ENCODE results near the gene POU3F1.
"Not testable (repeated sequence)": the region's sequence is repeated elsewhere in the genome, so short reads cannot be mapped to it uniquely, and the experiment has no call there.

POU3F1 gene

DNA sequence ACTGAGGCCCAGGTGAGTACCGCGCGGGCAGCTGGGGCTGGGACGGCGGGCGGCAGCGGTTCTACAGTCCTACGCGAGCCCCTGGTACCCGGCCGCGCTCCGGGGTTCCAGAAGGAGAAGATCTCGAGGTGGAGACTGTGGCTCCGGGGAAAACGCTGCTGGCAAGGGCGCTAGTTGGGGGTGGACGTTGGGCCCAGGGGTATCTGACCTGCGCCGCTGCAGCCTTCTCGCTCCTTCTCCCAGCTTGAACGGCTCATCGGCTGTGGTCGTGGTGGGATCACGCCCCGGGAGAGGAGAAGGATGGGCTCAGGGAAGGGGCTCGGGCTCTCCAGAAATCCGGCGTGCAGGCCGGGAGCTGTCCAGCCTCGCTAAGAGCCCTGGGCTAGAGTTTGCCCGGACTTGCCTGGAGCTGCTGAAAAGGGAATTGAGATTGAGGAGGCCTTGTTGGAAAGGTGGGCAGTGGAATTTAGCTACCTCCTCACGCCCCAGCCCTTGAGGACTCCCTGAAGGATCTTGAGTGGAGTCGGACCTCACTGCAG, 1.1 kb upstream of the POU3F1 start:
- DNase-seq (ENCODE audit: low spot score) = peak; percentile 69

DNA sequence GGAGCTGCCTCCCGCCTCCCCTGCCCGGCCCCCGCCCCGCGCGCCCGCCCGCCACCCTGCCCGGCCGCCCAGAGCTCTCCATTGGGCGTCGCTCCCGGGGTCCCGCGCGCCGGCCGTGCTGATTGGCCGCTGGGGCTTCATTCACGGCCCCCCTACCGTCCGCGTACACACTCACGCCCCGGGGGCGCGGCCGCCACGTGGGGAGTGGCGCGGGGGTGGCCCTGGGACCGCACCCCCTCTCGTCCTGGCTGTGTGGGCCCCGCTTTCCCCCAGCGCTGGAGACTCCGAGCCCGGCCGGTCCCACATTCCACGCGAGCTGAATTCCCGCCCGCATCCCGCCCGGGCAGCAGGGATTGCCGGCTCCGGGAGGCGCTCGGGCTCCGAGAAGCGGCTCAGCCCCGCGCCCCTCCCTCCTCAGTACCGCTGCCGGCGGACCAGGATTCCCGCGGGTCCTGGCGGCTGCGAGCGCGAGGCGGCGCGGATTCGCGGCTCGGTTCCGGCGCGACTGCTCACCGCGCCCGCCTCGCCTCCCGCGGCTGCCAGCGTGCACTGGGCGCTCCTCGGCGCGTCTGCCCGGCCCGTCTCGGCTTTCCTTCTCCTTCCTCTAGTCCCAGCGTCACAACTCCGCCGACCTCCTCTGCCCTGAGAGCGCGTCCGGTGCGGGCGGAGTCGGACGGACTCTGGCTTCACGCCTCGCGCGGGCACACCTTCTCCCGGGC, 450 bp upstream of the POU3F1 start:
- peak; percentile 96 for DNase-seq (ENCODE audit: low spot score)

DNA sequence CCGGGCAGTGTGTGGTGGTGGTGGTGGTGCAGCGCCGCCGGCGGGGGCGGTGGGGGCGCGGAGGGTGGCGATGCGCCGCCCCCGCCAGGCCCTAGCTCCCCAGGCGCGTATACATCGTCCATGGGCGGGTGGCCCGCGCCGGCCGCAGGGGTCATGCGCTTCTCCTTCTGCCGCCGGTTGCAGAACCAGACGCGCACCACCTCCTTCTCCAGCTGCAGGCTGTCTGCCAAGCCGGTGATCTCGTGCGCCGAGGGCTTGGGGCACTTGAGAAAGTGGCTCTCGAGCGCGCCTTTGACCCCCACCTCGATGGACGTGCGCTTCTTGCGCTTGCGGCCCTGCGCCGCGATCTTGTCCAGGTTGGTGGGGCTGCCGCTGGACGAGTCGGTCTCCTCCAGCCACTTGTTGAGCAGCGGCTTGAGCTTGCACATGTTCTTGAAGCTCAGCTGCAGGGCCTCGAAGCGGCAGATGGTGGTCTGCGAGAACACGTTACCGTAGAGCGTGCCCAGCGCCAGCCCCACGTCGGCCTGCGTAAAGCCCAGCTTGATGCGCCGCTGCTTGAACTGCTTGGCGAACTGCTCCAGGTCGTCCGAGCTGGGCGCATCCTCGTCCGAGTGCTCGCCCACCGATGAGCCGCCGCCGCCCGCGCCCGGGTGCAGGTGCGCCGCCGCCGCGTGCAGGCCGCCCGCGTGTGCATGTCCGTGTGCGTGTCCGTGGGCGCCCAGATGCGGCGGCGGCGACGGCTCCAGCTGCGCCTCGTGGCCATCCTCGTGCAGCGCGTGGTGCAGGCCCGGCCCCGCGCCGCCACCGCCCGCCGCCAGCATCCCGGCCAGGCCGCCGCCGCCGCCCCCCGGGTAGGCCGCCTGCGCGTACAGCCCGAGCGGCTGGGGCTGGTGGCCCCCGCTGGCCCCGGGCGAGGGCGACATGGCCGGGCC, 926 bp downstream of the POU3F1 start:
- no peak for DNase-seq (ENCODE audit: low spot score)

DNA sequence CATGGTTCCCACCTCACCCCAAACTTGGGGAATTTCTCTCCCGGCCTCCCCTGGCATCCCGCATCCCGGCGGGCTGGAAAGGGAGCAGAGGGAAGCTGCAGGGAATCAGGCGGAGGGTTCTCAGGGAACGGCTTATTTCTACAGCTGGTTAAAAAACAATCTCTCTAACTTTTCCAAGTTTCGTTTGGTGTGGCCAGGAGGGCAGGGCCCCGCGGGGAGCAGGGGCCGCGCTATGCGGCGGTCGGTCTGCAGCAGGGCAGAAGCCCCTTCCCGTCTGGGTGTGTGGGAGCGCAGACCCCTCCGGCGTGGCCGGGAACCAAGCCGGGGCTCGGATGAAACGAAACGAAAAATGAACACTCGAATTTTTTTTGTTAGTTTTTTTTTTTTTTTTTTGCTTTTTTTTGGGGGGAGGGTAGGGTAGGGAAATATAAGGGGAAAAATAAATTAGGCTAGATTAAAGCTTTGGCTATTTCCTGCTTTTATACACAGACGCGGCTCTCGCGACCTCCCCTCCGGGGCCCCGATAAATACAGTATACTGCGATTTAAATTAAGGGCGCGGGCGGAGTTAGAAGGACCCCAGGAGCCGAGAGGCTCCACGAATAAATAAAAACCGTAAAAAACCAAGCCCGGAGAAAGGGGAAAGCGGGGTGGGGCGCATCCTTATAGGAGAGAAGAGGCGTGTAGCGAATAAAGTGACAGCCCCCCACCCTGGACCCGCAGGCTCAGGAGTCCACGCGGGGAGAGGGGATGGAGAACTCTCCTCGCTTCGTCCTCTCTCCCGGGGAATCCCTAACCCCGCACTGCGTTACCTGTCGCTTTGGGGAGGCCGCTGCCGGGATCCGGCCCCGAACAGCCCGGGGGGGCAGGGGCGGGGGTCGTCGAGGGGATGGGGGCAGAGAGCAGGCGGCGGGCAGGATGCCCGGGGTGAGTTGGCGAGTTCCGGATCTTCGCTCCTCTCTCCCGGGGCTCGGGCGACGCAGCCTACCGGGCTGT, 2.1 kb downstream of the POU3F1 start:
- DNase-seq (ENCODE audit: low spot score) = no peak

DNA sequence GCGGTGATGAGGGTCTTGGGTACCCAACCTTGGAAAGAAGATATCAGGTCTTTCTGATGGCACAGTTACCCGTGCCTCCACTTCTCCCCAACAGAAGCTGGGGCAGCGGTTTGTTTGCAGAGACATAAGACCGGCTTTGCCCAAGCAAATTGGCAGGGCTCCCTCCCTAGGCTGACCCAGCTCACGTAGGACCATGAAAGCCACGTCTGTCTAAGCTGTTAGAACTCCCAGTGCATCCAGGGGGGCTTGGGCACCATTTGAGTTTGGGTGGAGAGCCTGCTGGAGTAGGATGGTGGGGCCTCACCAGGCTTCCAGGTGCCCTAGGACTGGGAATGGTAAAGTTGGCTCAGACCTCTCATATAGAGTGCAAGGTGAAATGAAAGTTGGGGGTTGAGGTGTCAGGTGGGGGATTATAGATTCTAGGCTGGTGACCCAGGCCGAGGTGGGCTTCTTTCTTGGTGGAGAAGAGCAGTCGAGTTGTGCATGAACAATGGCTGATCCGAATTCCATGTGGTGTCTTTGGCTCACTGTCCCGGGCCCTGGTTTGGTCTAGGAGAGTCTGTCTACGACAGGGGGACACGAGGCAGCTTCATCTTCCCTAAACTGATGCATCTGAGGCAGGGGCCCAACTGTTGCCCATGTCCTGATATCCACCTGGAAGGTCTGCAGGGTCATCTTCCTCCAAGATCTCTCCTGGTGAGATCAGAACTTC, 3.4 kb downstream of the POU3F1 start:
- no peak for DNase-seq (ENCODE audit: low spot score)

DNA sequence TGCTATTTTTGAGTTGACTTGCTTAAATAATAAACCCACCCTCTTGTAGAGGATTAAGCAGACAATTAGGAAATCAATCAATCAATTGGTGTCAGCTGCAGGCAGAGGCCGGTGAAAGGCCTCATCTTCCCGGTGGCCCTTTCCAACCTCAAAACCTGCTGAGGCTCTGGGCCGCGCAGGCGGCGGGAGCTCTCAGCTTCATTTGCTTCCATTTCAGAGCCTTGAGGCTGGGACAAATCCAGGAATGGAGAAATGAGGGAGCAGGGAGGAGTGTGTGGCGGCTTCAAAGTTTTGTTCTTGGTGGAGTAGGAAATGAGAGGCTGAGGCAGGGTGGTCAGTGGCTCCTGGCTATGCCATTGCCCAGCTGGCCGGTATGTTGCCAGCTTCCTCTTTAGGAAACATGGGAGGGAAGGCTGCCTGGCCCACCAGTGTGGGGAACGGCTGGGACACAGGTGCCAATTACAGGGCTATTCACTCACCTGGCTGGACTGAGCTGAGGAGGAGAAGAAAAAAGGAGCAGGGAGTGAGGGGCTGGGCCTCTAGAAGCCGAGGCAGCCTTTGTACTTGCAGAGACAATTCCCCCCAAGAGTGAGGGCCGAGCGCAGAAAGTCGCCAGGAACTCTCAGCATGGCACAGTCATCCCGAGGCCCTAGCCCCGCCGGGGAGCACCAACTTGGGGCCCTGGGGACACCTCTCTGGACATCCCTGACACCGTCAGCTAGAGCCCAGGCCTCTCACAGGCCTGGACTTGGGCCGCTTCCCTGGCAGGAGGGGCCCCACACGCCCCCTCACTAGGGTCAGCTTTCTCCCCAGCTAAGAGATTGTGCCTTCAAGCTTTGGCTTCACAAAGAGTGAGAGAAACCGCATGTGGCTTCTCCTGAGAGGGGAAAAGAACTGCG, 4.4 kb downstream of the POU3F1 start:
- DNase-seq (ENCODE audit: low spot score) = no peak

DNA sequence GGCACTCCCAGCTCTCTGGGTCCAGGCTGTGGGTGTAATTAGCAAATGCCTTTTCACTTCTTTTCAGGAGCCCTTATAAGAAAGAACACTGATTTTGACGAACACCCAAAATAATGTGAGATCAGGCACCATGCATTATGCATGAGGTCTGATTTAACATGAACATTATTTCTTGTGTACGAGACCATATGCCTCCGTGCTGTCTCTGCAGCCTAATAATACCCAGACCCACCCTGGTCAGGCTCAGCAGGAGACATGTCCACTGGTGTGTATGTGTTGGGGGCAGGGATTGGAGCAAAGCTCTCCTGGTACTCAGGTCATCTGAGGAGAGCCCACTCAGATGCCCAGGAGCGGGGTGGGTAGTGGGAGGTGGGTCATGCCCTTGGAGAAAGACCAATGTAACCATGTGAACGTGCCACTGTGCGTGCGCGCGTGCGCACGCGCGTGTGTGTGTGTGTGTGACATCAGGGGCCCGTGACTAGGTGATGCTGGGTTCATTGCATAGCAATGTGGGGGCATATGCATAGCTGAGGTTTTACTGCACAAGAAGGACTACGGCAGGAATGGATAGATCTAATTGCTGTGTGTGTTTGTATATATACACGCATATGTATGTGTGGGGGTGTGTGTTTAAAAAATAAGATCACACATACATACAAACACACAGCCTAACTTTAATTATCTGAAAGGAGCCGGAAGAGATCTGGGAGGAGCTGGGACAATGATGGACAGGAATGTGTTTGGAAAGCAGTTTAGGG, 7.1 kb downstream of the POU3F1 start:
- DNase-seq (ENCODE audit: low spot score) = no peak

DNA sequence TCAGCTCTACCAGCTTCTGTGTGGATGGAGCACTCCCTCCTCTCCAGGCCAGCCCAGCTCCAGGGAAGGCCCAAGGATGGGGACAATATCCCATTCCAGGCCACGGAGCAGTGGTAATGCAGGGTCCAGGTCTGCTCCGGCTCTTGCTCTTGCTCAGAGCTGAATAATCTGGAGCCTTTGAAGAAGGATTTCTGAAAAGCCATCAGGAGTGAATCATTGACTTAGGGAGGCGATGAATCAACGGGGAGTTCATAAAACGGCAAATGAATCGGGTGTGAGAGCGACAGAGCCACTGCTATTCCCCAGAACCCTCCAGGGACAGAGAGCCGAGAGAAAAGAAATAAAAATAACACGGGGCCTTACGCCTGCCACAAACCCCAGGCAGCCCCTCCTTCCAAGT, 7.7 kb downstream of the POU3F1 start:
- DNase-seq (ENCODE audit: low spot score) = no peak

DNA sequence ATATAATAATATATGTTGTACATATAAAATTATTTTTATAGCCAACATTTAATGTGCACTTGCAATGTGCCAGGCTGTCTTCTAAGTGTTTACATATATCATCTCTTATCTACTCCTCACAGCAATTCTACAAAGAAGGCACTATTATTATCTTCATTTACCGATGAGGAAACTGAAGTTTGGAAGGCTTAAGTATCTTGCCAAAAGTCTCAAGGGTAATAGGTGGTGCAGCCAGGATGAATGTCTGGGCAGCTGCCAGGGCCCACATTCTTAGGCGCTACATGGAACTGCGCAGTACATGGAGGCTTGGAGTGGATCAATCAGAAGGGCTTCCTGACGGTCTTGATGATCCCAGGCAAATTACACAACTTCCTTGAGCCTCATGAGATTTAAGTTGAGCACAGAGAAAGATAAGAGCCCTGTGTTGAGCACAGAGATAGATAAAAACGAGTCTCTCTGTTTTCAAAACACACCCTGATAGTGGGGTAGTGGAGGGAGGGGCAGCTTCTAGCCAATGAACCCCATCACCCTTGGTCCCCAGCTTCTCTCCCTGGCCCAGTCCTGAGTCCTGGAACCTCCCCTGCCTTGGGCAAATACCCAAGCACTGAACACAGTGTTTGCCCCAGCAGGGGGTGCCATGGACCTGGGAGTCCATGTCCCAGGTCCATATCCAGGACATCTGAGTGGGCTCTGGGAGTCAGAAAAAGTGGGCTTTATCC, 9.2 kb downstream of the POU3F1 start:
- no peak for DNase-seq (ENCODE audit: low spot score)

DNA sequence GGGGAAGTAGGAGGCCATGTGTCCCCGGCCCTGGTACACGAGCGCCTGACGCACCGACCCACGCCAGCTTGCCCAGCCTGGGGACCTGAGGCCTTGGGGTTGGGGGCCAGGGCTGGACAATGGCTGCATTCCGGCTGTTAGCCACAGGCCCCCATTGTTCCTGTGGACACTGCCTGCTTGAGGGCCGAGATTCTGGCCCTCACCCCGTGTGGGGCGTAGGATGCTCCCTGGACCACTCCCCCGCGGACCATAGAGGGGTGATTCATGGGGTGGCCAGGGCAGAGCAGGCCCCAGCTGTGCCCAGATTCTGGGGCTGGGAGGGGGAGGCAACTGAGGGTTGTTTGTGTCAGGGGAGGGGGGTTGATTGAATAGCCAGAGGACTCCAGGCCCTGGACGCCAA, 11.7 kb downstream of the POU3F1 start:
- DNase-seq (ENCODE audit: low spot score) = no peak

DNA sequence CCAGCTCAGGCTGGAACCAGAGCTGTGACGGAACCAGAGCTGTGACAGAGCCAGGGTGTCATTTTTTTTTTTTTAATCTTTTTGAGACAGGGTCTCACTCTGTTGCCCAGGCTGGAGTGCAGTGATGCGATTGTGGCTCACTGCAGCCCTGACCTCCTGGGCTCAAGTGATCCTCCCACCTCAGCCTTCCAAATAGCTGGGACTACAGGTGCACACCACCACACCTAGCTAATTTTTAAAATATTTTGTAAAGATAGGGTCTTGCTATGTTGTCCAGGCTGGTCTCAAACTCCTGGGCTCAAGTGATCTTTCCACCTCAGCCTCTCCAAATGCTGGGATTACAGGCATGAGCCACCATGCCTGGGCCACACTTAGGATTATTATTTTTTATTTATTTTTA, 13.6 kb downstream of the POU3F1 start:
- not testable (repeated sequence) for DNase-seq (ENCODE audit: low spot score)

DNA sequence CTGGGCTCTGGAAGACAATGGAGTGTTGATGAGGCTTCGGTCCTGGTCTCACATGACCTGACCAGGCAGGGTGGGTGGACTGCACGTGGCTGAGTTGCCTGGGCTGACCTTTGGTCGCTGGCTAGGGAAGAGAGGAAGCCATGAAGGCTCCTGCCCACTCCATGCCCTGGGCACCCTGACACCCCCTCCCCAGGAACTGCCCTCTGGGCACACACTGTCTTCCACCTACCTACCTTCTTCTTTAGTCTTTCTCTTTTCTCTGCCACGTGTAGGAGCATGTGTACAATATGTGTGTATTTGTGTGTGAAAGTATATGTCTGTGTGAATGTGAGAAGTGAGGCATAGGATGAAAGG, 15.1 kb downstream of the POU3F1 start:
- DNase-seq (ENCODE audit: low spot score) = no peak

DNA sequence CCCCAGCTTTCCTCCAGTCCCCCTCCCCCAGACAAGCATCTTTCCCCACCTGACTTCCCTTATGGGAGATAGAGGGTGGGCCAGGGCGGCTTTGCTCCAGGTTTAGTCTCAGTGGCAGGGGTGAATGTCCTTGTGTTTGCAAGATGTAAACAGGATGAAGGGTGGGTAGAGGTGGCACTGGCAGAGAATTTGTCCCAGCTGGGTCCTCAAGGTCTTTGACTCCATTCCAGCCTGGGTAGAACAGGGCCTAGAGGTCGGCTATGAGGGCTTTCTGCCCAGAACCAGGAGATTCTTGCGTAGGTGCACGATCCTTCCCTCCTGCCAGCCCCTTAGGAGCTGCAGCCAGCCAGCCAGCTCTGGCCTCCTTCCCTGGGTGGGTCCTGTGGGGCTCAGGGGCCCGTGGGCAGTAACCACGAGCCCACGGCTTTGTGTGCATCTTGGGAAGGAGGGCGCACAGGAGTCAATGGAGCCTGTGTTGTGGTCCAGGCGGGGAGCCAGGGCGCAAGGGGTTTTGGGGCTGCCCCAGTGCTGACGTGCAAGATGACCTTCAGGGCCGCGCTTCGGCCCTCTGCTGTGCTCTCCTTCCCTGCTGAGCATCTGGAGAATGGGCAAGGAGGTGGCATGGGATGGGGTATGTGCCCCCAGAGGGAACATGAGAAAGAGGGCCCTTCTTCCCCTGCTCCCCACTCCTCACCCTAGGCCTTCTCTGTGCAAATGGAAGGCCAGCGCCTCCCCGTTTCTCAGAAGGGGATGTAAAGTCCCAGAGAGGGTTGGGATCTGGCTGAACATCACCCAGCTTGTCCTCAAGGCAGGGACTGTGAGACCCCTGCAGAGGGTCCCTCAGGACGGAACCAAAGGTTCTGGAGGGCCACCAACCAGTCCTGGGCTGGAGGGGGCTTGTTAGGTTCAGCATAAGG, 15.7 kb downstream of the POU3F1 start:
- no peak for DNase-seq (ENCODE audit: low spot score)

DNA sequence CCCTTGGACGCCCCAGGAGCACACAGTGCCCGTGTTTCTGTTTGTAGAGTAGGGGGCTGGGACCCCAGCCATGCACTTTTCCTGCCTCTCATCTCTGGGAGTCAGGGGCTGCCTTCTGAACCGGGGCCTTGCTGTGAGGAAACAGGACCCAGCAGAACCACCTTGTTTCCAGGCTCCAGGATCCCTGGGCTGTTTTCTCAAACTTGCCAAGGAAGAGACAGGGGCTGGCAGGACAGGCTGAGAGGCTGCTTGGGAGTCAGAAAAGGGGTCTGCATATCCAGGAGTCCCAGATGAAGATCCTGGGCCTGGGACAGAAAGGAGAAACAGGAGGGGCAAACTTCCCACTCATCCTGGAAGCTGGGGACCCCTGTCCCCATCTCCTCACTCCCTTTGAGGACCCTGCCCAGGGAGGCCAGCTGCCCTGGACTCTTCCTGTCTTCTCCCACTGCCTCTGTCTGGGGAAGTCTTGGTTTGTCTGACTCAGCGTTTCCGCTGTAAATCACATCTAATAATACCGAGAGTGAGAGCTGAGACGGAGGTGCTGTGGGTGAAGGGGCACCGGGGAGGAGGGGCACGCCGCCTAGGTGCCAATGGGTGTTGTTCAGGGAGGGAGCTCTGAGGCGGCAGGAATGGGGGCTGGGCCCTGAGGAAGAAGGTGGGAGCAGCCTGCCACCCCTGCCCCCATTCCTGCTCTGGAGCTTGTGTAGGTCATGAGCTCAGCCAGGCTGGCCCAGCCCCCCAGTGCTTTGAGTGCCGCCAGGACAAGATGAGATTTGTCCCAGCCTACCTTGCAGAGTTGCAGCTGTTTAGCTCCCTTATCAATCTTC, 16.7 kb downstream of the POU3F1 start:
- DNase-seq (ENCODE audit: low spot score) = peak; percentile 69

DNA sequence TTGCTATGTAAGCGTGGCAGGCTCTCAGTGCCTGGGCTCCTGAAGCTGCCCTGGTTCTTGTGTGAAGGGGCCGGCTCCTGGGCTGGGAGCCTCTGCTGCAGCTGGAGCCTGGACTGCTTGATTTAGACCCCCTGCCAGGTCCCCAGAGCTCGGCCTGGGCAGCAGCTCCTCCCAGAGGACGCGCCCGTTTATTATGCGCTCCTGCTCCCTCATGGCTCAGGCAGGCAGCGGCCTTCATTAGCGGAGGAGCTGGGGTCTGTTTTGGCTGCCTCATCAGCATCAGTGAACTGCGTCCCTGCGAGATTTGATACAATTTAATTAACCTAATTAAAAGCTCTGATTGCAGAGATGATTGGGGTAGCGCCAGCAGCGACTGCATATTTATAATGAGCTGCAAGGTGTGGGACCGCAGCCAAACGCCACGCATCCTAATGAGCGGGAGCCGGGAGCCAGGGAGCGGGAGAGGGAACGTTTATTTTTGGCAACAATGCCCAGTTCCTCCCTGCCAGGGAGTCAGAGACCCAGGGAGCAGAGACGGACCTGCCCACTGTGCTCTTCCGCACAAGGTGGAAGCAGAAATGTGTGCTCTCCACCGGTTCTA, 17.4 kb downstream of the POU3F1 start:
- DNase-seq (ENCODE audit: low spot score) = no peak

DNA sequence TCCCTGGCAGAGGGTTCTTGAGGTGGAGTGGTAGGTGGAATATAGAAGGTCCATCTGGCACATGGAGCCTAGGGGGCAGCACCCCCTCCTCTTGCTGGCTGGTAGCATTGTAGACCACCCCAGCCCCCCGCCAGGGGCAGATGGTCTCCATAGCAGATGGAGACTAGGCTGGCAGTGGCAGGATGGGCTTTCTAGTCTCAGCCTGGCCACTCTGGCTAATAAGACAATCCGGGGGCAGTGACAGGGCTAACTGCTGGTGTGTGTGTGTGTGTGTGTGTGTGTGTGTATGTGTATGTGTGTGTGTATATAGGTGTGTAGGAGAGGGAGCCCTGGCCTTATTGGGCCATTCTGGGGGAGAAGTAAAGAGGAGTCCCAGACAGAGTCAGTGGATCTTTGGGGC, 17.9 kb downstream of the POU3F1 start:
- DNase-seq (ENCODE audit: low spot score) = no peak

Data from AG08396 (cell line).